ENCODE data around the gene TRAF6. TPM values are rescaled to one million over a fixed set of nuclear protein-coding genes. Genes with fewer than 3 reads are reported as not detected.

Gene TRAF6
- total RNA-seq, 3 donors from 2014 or later (not counting 1 experiment from before 2014, with no cell fraction given) = 37.9 to 43.3 (median 40.2) TPM

DNA sequence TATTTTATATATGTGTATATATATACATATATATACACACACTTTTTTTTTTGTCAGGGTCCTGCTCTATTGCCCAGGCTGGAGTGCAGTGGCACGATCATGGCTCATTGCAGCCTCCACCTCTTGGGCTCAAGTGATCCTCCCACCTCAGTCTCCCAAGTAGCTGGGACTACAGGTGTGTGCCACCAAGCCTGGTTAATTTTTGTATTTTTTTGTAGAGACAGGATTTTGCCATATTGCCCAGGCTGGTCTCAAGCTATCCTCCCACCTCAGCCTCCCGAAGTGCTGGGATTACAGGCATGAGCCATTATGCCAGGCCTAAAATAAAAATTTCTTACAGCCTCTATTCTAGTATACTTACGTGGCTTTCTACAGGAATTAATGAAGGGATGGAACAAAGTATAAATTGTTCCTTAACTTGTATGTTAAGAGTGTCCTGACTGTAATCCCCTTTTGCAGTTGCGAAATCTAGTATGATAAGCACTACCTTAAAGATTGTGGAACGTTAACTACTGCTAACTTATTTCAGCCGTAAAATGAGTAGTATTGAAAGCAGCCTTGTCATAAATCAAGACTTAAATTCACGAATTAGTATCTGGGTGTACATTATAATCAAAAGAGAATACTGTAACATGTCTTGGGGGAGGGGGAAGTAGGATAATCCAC lies 2.1 kb downstream of the TRAF6 start:
- Mint-ChIP-seq H3K36me3 (no peaks in the 10 kb centered on the region), H3K4me1 (peaks cover 56 to 58% of the 10 kb centered on the region in 2 donors), H3K4me3 (peak overlapping the region; percentile 99), H3K9me3 (no peaks in the 10 kb centered on the region), H3K27ac (peak overlapping the region; percentile 91 to 94), H3K27me3 (ENCODE audit: low read depth in 2 of 2) (no peaks in the 10 kb centered on the region)
- no peaks in the 10 kb centered on the region for H3K27me3 ChIP-seq (ENCODE audit: control insufficient read depth, insufficient read depth, low read length)
- 73% methylated on average over 5 of the region's 7 CpGs for WGBS (ENCODE audit: insufficient coverage)
- no peaks in the 10 kb centered on the region for H3K9me3 ChIP-seq (ENCODE audit: control insufficient read depth, insufficient read depth, low read length)
- intact Hi-C loops (cut with micrococcal nuclease) = no loop called here
- no peak overlapping the region for H3K4me3 ChIP-seq (ENCODE audit: low read length)
- TF ChIP-seq, protein P1, sequence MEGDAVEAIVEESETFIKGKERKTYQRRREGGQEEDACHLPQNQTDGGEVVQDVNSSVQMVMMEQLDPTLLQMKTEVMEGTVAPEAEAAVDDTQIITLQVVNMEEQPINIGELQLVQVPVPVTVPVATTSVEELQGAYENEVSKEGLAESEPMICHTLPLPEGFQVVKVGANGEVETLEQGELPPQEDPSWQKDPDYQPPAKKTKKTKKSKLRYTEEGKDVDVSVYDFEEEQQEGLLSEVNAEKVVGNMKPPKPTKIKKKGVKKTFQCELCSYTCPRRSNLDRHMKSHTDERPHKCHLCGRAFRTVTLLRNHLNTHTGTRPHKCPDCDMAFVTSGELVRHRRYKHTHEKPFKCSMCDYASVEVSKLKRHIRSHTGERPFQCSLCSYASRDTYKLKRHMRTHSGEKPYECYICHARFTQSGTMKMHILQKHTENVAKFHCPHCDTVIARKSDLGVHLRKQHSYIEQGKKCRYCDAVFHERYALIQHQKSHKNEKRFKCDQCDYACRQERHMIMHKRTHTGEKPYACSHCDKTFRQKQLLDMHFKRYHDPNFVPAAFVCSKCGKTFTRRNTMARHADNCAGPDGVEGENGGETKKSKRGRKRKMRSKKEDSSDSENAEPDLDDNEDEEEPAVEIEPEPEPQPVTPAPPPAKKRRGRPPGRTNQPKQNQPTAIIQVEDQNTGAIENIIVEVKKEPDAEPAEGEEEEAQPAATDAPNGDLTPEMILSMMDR (IDR thresholded peaks at IDR 0.05) = no peak
- no peak overlapping the region for H3K27ac ChIP-seq (ENCODE audit: low read length)
- DNase-seq = no peak
- no peaks in the 10 kb centered on the region for H3K36me3 ChIP-seq (ENCODE audit: control insufficient read depth, insufficient read depth, low read length)
- no peak for ATAC-seq
- H3K4me1 ChIP-seq (ENCODE audit: control insufficient read depth, insufficient read depth, low read length) = peaks cover 14% of the 10 kb centered on the region

DNA sequence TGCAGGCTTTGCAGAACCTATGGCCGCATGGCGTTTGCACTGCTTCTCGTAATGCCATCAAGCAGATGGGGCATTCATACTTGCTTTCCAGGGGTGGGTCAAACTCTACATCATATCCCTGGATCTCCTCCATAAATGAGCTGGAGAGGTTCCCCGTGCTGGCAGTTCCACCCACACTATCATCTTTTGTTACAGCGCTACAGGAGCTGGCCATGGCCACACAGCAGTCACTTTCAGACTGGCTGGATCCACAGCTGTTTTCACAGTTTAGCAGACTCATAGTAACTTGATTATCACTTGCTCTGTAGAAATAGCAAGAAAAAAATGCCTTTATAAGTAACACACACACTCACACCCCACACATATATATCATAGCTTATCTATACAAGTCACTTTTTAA lies 8.8 kb downstream of the TRAF6 start:
- H3K4me1 Mint-ChIP-seq = peaks cover 56 to 61% of the 10 kb centered on the region in 2 donors
- peaks cover 45% of the 10 kb centered on the region for H3K36me3 ChIP-seq (ENCODE audit: control insufficient read depth, insufficient read depth, low read length)
- no peaks in the 10 kb centered on the region for H3K9me3 Mint-ChIP-seq
- H3K4me3 Mint-ChIP-seq = no peak overlapping the region
- no peak overlapping the region for H3K4me3 ChIP-seq (ENCODE audit: low read length)
- TF ChIP-seq, protein P1 (IDR thresholded peaks at IDR 0.05) = no peak
- H3K4me1 ChIP-seq (ENCODE audit: control insufficient read depth, insufficient read depth, low read length) = peaks cover 2% of the 10 kb centered on the region
- no peak for ATAC-seq
- no peaks in the 10 kb centered on the region for H3K36me3 Mint-ChIP-seq
- intact Hi-C loops (cut with micrococcal nuclease) = no loop called here
- H3K27me3 Mint-ChIP-seq (ENCODE audit: low read depth in 2 of 2) = no peaks in the 10 kb centered on the region
- no peak for DNase-seq
- 97% methylated on average over 5 of the region's 5 CpGs for WGBS (ENCODE audit: insufficient coverage)
- no peaks in the 10 kb centered on the region for H3K27me3 ChIP-seq (ENCODE audit: control insufficient read depth, insufficient read depth, low read length)
- no peak overlapping the region for H3K27ac Mint-ChIP-seq
- H3K9me3 ChIP-seq (ENCODE audit: control insufficient read depth, insufficient read depth, low read length) = no peaks in the 10 kb centered on the region
- H3K27ac ChIP-seq (ENCODE audit: low read length) = no peak overlapping the region

DNA sequence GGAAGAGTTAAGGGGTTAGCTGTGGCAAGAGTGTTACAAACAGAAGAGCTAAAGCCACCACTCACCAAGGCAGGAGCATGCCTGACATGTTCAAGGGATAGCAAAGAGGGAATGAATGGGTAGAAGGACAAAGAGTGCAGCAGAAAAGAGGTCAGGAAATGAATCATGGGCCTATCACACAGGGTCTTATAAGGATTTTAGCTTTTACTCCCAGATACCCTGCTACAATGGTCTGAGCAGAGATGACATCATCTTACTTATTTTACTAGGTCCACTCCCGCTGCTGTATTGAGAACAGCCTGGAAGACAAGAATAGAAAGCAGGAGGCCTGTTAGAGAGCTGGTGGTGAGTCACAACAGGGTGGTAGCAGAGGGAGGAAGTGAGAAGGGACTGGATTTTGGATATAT lies 9.8 kb downstream of the TRAF6 start:
- Histone ChIP-seq H3K27ac (ENCODE audit: low read length) (no peak overlapping the region), H3K4me1 (ENCODE audit: control insufficient read depth, insufficient read depth, low read length) (peaks cover 2% of the 10 kb centered on the region), H3K27me3 (ENCODE audit: control insufficient read depth, insufficient read depth, low read length) (no peaks in the 10 kb centered on the region), H3K9me3 (ENCODE audit: control insufficient read depth, insufficient read depth, low read length) (no peaks in the 10 kb centered on the region), H3K36me3 (ENCODE audit: control insufficient read depth, insufficient read depth, low read length) (peaks cover 51% of the 10 kb centered on the region), H3K4me3 (ENCODE audit: low read length) (no peak overlapping the region)
- Mint-ChIP-seq H3K4me1 (peaks cover 50 to 54% of the 10 kb centered on the region in 2 donors), H3K4me3 (no peak overlapping the region), H3K36me3 (no peaks in the 10 kb centered on the region), H3K27ac (peak overlapping the region; percentile 16 to 17), H3K9me3 (no peaks in the 10 kb centered on the region), H3K27me3 (ENCODE audit: low read depth in 2 of 2) (no peaks in the 10 kb centered on the region)
- ATAC-seq (no peak), DNase-seq (no peak)
- intact Hi-C loops (cut with micrococcal nuclease) = no loop called here
- WGBS (ENCODE audit: insufficient coverage) = 83% methylated on average over 1 of the region's 1 CpG
- TF ChIP-seq, protein P1 (IDR thresholded peaks at IDR 0.05) = no peak

DNA sequence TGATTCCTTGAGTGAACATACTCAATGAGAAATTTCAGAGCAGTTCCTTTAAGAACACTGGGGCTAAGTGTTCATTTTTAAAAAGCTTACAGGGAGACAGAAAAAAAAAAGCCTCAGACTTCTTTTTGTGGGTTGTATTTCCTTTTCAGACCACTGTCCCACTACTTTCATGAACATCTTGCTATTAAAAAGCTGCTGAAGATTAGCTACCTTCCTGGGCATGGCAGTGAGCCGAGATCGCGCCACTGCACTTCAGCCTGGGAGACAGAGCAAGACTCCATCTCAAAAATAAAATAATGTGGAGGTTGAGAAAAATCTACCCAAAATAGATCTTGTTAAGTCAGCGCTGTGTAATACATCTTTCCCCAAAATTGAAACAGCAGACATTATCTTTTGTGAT lies 10.8 kb downstream of the TRAF6 start:
- no peaks in the 10 kb centered on the region for H3K36me3 Mint-ChIP-seq
- Histone ChIP-seq H3K27ac (ENCODE audit: low read length) (no peak overlapping the region), H3K27me3 (ENCODE audit: control insufficient read depth, insufficient read depth, low read length) (no peaks in the 10 kb centered on the region), H3K36me3 (ENCODE audit: control insufficient read depth, insufficient read depth, low read length) (peaks cover 60% of the 10 kb centered on the region), H3K4me3 (ENCODE audit: low read length) (no peak overlapping the region), H3K9me3 (ENCODE audit: control insufficient read depth, insufficient read depth, low read length) (no peaks in the 10 kb centered on the region), H3K4me1 (ENCODE audit: control insufficient read depth, insufficient read depth, low read length) (peaks cover 2% of the 10 kb centered on the region)
- TF ChIP-seq, protein P1 (IDR thresholded peaks at IDR 0.05) = no peak
- ATAC-seq (no peak), DNase-seq (no peak)
- intact Hi-C loops (cut with micrococcal nuclease) = no loop called here
- no peaks in the 10 kb centered on the region for H3K9me3 Mint-ChIP-seq
- WGBS (ENCODE audit: insufficient coverage) = 30% methylated on average over 2 of the region's 4 CpGs
- H3K4me3 Mint-ChIP-seq = no peak overlapping the region
- no peaks in the 10 kb centered on the region for H3K27me3 Mint-ChIP-seq (ENCODE audit: low read depth in 2 of 2)
- peak overlapping the region; percentile 16 to 17 for H3K27ac Mint-ChIP-seq
- peaks cover 42 to 44% of the 10 kb centered on the region in 2 donors for H3K4me1 Mint-ChIP-seq

Data from natural killer cell (primary cell).